Dendritic cell treated with granulocyte-macrophage colony-stimulating factor and Interleukin-4, amounts not matched to agents 40 ng/mL and 50 ng/mL, for 4 days (primary cell): Measurements from ENCODE around the gene SETD1B.

Experiments used
- H3K27ac Mint-ChIP-seq: one replicate; pipeline ENCODE4 v1.8.0; 2022; ENCODE audit warnings: mild to moderate bottlenecking, mixed read lengths
- H3K27me3 Mint-ChIP-seq: one replicate; pipeline ENCODE4 v1.8.0; 2022; ENCODE audit warnings: mild to moderate bottlenecking, mixed read lengths
- H3K36me3 Mint-ChIP-seq: one replicate; pipeline ENCODE4 v1.8.0; 2022; ENCODE audit warnings: low read depth, mixed read lengths
- H3K4me1 Mint-ChIP-seq: one replicate; pipeline ENCODE4 v1.8.0; 2022; ENCODE audit warnings: low read depth, mixed read lengths
- H3K4me3 Mint-ChIP-seq: one replicate; pipeline ENCODE4 v1.8.0; 2022; ENCODE audit warnings: mild to moderate bottlenecking, moderate library complexity, mixed read lengths
- H3K9me3 Mint-ChIP-seq: one replicate; pipeline ENCODE4 v1.8.0; 2022; ENCODE audit warnings: mixed read lengths
- intact Hi-C: fragments of 100-400 bp; cut with micrococcal nuclease; formaldehyde crosslinking; loops from one replicate; pipeline ENCODE4 v1.15.0; 2022

SETD1B gene

GRCh38 chr12:121795034-121795968 is 8.5 kb upstream of the SETD1B start:
- no peaks in the 10 kb centered on the region for H3K9me3 Mint-ChIP-seq
- H3K27ac Mint-ChIP-seq = peak overlapping the region; percentile 89
- intact Hi-C loops = loop anchor here (1.0 to 2.0 kb wide), 2 partner anchors 17 to 94 kb away; partner anchors contain the start of gene PSMD9
- no peaks in the 10 kb centered on the region for H3K27me3 Mint-ChIP-seq
- H3K4me1 Mint-ChIP-seq = peaks cover 77% of the 10 kb centered on the region
- peak overlapping the region; percentile 78 for H3K4me3 Mint-ChIP-seq
- peaks cover 63% of the 10 kb centered on the region for H3K36me3 Mint-ChIP-seq

DNA sequence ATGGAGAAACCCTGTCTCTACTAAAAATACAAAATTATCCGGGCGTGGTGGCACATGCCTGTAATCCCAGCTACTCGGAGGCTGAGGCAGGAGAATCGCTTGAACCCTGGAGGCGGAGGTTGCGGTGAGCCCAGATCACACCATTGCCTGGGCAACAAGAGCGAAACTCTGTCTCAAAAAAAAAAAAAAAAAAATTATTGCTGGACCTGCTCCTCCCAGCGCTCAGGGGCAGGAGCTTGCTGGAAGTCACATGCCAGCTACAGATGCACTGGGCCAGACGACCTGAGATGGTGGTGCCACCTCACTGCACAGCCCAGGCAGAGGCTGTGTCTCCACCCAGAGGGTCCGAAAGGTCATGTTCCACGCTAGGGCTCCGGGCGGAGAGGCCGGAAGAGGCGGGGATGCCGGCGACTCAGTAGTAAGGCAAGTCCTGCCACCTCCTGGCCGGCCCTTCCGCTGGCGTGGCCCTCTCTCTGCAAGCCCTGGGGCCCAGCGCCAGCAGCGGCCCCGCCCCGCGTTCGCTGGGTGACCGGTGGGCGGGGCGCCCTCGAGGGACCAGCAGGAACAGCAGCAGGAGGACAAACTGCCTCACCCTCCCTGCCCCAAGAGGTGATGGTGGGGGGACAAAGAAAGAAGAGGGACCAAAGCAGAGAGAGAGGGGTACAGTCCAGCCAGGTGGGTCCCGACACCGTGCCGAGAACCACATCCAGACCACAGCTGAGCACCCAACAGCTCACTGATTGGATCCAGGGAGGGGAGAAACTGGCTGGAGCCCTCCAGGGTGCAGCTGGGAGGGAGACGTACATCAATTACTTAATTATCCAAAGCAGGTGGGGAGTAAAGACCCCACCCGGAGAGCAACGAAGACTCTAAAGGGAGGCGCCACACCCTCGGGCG is 6.7 kb upstream of the SETD1B start:
- H3K27me3 Mint-ChIP-seq = no peaks in the 10 kb centered on the region
- H3K27ac Mint-ChIP-seq = peak overlapping the region; percentile 47
- peaks cover 71% of the 10 kb centered on the region for H3K36me3 Mint-ChIP-seq
- peak overlapping the region; percentile 54 for H3K4me3 Mint-ChIP-seq
- H3K9me3 Mint-ChIP-seq = no peaks in the 10 kb centered on the region
- peaks cover 58% of the 10 kb centered on the region for H3K4me1 Mint-ChIP-seq
- intact Hi-C loops = no loop called here

DNA sequence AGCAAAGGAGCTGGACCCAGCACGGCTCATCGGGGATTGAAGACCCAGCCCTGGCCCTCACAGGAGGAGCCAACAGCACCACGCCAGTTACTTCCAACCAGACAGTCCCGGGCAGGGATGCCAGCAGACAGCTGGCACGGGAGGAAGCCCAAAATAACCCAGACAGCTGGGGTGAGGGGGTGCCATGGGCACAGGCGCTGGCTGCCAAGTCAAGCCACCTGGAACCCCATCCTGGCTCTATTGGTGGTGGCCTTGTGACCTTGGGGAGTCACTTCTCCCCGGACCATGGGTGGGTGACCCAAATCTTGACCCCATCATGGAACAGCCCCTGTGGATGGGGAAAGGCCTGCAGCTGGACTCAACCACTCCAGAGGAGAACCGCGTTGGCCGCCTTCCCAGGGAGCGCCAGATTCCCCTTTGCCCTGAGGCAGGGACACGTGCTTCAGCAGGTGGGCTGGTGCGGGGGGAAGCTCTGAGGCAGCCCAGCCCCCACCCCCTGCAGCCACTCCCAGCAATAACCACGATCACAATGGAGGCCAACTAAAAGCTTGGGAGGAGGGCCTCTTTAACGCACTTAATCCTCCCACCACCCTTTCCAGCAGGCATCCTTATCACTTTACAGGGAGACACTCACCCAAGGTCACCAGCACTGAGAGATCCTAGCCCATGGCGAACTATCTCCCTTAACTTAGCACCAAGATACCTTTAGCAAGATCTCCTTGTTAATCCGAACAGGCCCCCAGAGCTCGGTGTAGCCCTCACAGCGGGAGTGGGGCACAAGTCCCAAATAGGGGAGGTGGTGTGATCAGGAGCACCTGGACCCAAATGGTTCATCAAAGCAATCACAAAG is 5.6 kb upstream of the SETD1B start:
- peaks cover 81% of the 10 kb centered on the region for H3K36me3 Mint-ChIP-seq
- H3K27ac Mint-ChIP-seq = peak overlapping the region; percentile 53
- no peaks in the 10 kb centered on the region for H3K27me3 Mint-ChIP-seq
- peak overlapping the region; percentile 86 for H3K4me3 Mint-ChIP-seq
- H3K4me1 Mint-ChIP-seq = peaks cover 52% of the 10 kb centered on the region
- no peaks in the 10 kb centered on the region for H3K9me3 Mint-ChIP-seq
- intact Hi-C loops = no loop called here

- H3K4me1 Mint-ChIP-seq = peaks cover 52% of the 10 kb centered on the region
- H3K4me3 Mint-ChIP-seq = peak overlapping the region; percentile 86
- peaks cover 87% of the 10 kb centered on the region for H3K36me3 Mint-ChIP-seq
- no peaks in the 10 kb centered on the region for H3K27me3 Mint-ChIP-seq
- no peaks in the 10 kb centered on the region for H3K9me3 Mint-ChIP-seq
- peak overlapping the region; percentile 100 for H3K27ac Mint-ChIP-seq
- intact Hi-C loops = no loop called here
Observed at GRCh38 chr12:121798787-121799155, 5.0 kb upstream of the SETD1B start.

GRCh38 chr12:121799156-121799841 is 4.5 kb upstream of the SETD1B start:
- intact Hi-C loops = no loop called here
- Mint-ChIP-seq H3K36me3 (peaks cover 90% of the 10 kb centered on the region), H3K9me3 (no peaks in the 10 kb centered on the region), H3K27me3 (no peaks in the 10 kb centered on the region), H3K27ac (peak overlapping the region; percentile 100), H3K4me3 (peak overlapping the region; percentile 86), H3K4me1 (peaks cover 46% of the 10 kb centered on the region)

DNA sequence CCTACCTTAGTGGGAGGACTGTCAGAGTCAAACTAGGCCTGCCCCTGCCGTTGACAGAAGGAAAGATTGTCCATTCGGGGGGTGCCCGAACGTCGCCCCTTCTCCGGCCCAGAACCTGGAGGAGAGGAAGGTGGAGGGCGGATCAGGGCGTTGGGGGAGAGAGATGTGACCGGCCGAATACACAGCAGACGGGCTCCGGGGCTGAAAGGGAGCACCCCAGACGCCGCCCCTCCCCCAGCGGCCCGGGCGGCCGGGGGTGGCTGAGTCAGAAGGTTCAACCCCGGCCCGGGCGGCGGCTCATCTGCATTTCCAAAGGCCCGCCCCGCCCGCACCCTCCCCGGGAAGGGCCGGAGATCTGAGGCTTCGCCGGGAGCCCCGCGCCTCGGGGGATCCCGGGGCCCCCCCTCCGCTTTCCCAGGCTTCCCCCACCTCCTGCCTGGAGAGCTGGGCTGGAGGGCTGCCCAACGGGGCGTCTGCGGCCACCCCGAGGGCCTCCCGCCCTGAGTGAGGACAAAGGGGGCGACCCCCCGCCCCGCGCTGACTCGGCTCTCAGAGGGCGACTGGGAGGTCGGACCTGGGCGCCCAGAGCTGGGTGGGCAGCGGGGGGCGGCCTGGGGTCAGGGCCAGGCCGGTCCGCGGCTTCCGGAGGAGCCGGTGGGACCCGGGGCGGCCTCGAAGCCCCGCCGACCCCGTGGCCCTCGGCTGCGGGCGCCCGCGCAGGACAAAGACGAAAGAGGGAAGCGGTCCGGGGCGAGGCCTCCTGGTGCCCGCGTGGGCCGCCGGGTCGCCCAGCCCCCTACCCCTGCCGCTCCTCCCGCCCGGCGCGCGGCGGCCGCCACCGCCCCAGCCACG is 3.7 kb upstream of the SETD1B start:
- intact Hi-C loops = no loop called here
- Mint-ChIP-seq H3K4me1 (peaks cover 39% of the 10 kb centered on the region), H3K27ac (peak overlapping the region; percentile 100), H3K36me3 (peaks cover 91% of the 10 kb centered on the region), H3K27me3 (no peaks in the 10 kb centered on the region), H3K4me3 (peak overlapping the region; percentile 86), H3K9me3 (no peaks in the 10 kb centered on the region)

GRCh38 chr12:121800694-121801594 is 2.9 kb upstream of the SETD1B start:
- peak overlapping the region; percentile 100 for H3K27ac Mint-ChIP-seq
- no peaks in the 10 kb centered on the region for H3K9me3 Mint-ChIP-seq
- intact Hi-C loops = no loop called here
- peak overlapping the region; percentile 100 for H3K4me3 Mint-ChIP-seq
- H3K27me3 Mint-ChIP-seq = no peaks in the 10 kb centered on the region
- H3K36me3 Mint-ChIP-seq = peaks cover 91% of the 10 kb centered on the region
- peaks cover 34% of the 10 kb centered on the region for H3K4me1 Mint-ChIP-seq

GRCh38 chr12:121801595-121802484 is 2.0 kb upstream of the SETD1B start:
- no peaks in the 10 kb centered on the region for H3K27me3 Mint-ChIP-seq
- peaks cover 39% of the 10 kb centered on the region for H3K4me1 Mint-ChIP-seq
- H3K36me3 Mint-ChIP-seq = peaks cover 91% of the 10 kb centered on the region
- intact Hi-C loops = no loop called here
- peak overlapping the region; percentile 100 for H3K4me3 Mint-ChIP-seq
- H3K9me3 Mint-ChIP-seq = no peaks in the 10 kb centered on the region
- peak overlapping the region; percentile 100 for H3K27ac Mint-ChIP-seq

DNA sequence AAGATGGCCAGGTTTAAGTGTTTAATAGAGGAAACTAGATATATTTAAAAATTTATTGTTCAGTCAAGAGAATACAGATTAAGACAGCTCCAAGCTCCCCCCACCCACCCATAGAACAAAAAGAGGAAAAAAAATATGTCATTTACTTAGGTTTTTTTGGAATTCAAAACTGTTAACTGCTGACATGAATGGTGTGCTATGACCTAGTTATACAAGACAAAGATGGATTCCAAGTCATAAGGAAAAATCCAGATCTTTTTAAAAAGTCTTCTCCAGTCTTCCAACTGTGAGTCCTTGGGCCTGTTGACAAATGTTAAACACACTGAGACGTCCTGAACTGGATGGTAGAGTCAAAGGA is 1.3 kb upstream of the SETD1B start:
- no peaks in the 10 kb centered on the region for H3K27me3 Mint-ChIP-seq
- H3K4me1 Mint-ChIP-seq = peaks cover 39% of the 10 kb centered on the region
- no peaks in the 10 kb centered on the region for H3K9me3 Mint-ChIP-seq
- intact Hi-C loops = no loop called here
- H3K27ac Mint-ChIP-seq = peak overlapping the region; percentile 100
- peak overlapping the region; percentile 100 for H3K4me3 Mint-ChIP-seq
- peaks cover 91% of the 10 kb centered on the region for H3K36me3 Mint-ChIP-seq

DNA sequence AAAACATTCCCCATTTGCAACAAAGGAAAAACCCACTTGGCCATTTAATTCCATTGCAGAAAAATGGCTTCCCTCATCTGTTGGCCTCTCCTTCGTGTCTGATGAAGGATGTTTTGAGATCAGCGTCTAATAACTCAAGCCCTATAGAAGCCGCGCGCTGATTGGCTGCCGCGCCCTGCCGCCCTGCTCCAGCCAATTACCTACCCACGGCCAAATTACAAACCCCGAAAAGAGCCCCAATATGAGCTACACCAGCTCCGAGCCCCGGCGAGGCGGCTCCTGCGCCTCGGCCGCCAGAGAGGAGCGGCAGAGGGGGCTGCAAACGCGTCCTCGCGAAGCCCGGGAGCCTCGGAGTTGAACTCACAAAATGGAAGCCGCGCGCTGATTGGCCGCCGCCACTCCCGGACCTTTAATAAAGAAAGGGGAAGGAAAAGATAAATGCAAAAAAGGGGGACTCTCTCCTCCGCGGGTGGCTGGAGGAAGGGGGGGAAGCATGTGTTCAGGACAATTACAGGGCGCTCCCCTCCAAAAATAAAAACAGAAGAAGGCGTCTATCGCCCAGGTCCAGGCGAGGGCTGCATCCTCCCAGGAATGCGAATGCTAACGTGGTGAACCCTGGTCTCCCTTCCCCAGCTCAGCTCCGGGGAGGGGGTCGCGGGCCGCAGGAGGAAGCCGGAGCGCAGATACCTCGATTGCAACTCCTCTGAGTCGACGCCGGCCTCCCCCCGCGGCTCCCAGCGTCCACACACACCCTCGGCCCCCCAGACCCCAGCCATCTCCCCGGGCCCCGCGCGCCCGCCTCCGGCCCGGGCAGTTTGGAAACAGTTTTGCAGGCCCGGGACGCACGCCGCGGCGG is 738 bp upstream of the SETD1B start:
- H3K27me3 Mint-ChIP-seq = no peaks in the 10 kb centered on the region

More for the DNA sequence above, 738 bp upstream of the SETD1B start:
- H3K36me3 Mint-ChIP-seq = peaks cover 91% of the 10 kb centered on the region
- peak overlapping the region; percentile 100 for H3K27ac Mint-ChIP-seq
- H3K9me3 Mint-ChIP-seq = no peaks in the 10 kb centered on the region
- H3K4me1 Mint-ChIP-seq = peaks cover 39% of the 10 kb centered on the region
- peak overlapping the region; percentile 100 for H3K4me3 Mint-ChIP-seq
- intact Hi-C loops = no loop called here
